Esophagus muscularis mucosa (tissue), 4 donors: ENCODE results near the gene MOCOS.

Source experiments
- CTCF ChIP-seq, 3 experiments: fragments of 200-600 bp in 2 of 3; fragments of 450-650 bp in 1 of 3; sonication (generic) in 2 of 3; IDR thresholded peaks; one replicate each; pipeline ENCODE4 v1.5.1; 2017 to 2019; ENCODE audit warnings: antibody characterized with exemption in 3 of 3, mild to moderate bottlenecking in 2 of 3, moderate library complexity in 1 of 3
- EP300 ChIP-seq: sonication (generic); formaldehyde crosslinking; IDR thresholded peaks from one replicate; pipeline ENCODE4 v1.6.1; 2017; ENCODE audit warnings: antibody characterized with exemption
- POLR2A ChIP-seq: fragments of 450-650 bp; IDR thresholded peaks from one replicate; pipeline ENCODE4 v1.6.1; 2017; ENCODE audit warnings: antibody characterized with exemption, moderate library complexity, mild to moderate bottlenecking, low read depth

GRCh38 chr18:36195427-36196122 lies 8.3 kb downstream of the MOCOS start:
- TF ChIP-seq CTCF (IDR thresholded peaks at IDR 0.05) = no peak
- TF ChIP-seq POLR2A = no peak
- no peak for TF ChIP-seq EP300
